GM18951 (cell line): Measurements from ENCODE around the gene TCHP.

Experiments
- POLR2A ChIP-seq: IDR thresholded peaks from 4 replicates; pipeline ENCODE4 v1.6.1; 2011; ENCODE audit warnings: mild to moderate bottlenecking; ENCODE audit not compliant: insufficient read length, insufficient read depth; ENCODE audit errors: extremely low read depth
- in situ Hi-C: fragments of 300-500 bp; cut with MboI; formaldehyde crosslinking; loops from one replicate; pipeline ENCODE4 v1.12.0; 2022; ENCODE audit warnings: low sequenced_read_pairs, mixed read lengths, inconsistent platforms; ENCODE audit not compliant: unreplicated experiment

Gene TCHP

GRCh38 chr12:109961201-109961600 lies 61.1 kb downstream of the TCHP start:
- in situ Hi-C loops = no loop called here

GRCh38 chr12:109961612-109962011 lies 61.5 kb downstream of the TCHP start:
- in situ Hi-C loops = no loop called here
- no peak for TF ChIP-seq POLR2A

More at GRCh38 chr12:109961201-109961600, 61.1 kb downstream of the TCHP start:
- TF ChIP-seq POLR2A = no peak

GRCh38 chr12:109962398-109962797 lies 62.3 kb downstream of the TCHP start:
- in situ Hi-C loops = no loop called here

GRCh38 chr12:109963330-109963729 lies 63.3 kb downstream of the TCHP start:
- in situ Hi-C loops = no loop called here
- TF ChIP-seq POLR2A = no peak

More at GRCh38 chr12:109962398-109962797, 62.3 kb downstream of the TCHP start:
- TF ChIP-seq POLR2A = no peak

- TF ChIP-seq POLR2A = no peak
- in situ Hi-C loops = no loop called here
Measured at GRCh38 chr12:109963743-109964429, 63.8 kb downstream of the TCHP start.

- no peak for TF ChIP-seq POLR2A
- in situ Hi-C loops = no loop called here
Measured at GRCh38 chr12:109966546-109966945, 66.5 kb downstream of the TCHP start.

- TF ChIP-seq POLR2A = no peak
- in situ Hi-C loops = no loop called here
Measured at GRCh38 chr12:109967383-109968031, 67.4 kb downstream of the TCHP start.
